HCT116 (cell line): ENCODE measurements around the gene IMPA2. TPM values are rescaled to one million over a fixed set of nuclear protein-coding genes. Genes with fewer than 3 reads are reported as not detected.
"Not testable (repeated sequence)": the region's sequence is repeated elsewhere in the genome, so short reads cannot be mapped to it uniquely, and the experiment has no call there.

Experiments
- ATAC-seq: fragments of 200-7000 bp; cut with Tn5 transposase; 2 replicates; pipeline ENCODE4 v1.9.1; 2020; ENCODE audit warnings: mild to moderate bottlenecking, moderate library complexity
- BruUV-seq: library from RNA; stranded (reverse); fragments of 400-500 nt; replicated peaks from 2 replicates; lab custom pipeline; 2021; lab: Mats Ljungman, UMichigan
- CTCF ChIA-PET: fragments of 300-600 bp; sonication (Branson Sonifier 250); formaldehyde crosslinking; loops from one replicate; lab custom pipeline; 2021; ENCODE audit warnings: antibody characterized with exemption; lab: Charles Lee
- POLR2A ChIA-PET: fragments of 300-600, 350-600 bp; sonication (Branson Sonifier 250); formaldehyde crosslinking; loops from one replicate; lab custom pipeline; 2021; ENCODE audit warnings: antibody characterized with exemption; lab: Charles Lee
- RAD21 ChIA-PET, 2 experiments: fragments of 300-600 bp; sonication (Branson Sonifier 250); formaldehyde crosslinking; loops; one replicate each; lab custom pipeline; 2023; ENCODE audit warnings: low total read pairs in 2 of 2; ENCODE audit not compliant: uncharacterized antibody in 2 of 2, unreplicated experiment in 2 of 2, low non-redundant PET in 1 of 2; lab: Charles Lee
- DNase-seq: peaks from one replicate; pipeline ENCODE4 v3.0.0-alpha.2; 2010; ENCODE audit warnings: low read depth, low spot score
- H2AFZ ChIP-seq: fragments of 200-600 bp; shearing (Covaris generic), sonication (generic); 2 replicates; pipeline ENCODE4 v1.6.1; 2017; ENCODE audit warnings: low read depth, mixed run types, mixed read lengths, antibody characterized with exemption, low read length; ENCODE audit not compliant: poor library complexity, severe bottlenecking
- H3K27ac ChIP-seq: 2 replicates; pipeline ENCODE4 v1.5.1; 2012; ENCODE audit warnings: low read depth, low read length
- H3K27me3 ChIP-seq: fragments of 200-600 bp; sonication (generic); 2 replicates; pipeline ENCODE4 v1.6.1; 2016; ENCODE audit warnings: mixed run types, low read length, mixed read lengths; ENCODE audit not compliant: insufficient read depth
- H3K36me3 ChIP-seq, 2 experiments: fragments of 200-500 bp in 1 of 2; fragments of 200-600 bp in 1 of 2; sonication (Bioruptor generic) in 1 of 2; sonication (generic) in 1 of 2; 2 replicates each; pipeline versions ENCODE4 v1.5.1 to v1.6.1; 2014 to 2016; ENCODE audit warnings: low read length in 2 of 2, inconsistent platforms in 1 of 2, mixed read lengths in 1 of 2, mixed run types in 1 of 2; ENCODE audit not compliant: insufficient read depth in 2 of 2, control insufficient read depth in 1 of 2
- H3K4me1 ChIP-seq, 2 experiments: fragments of 200-600 bp in 1 of 2; sonication (generic) in 1 of 2; 2 replicates each; pipeline versions ENCODE4 v1.5.1 to v1.6.1; 2012 to 2017; ENCODE audit warnings: low read length in 2 of 2, inconsistent platforms in 1 of 2, mild to moderate bottlenecking in 1 of 2, mixed read lengths in 1 of 2, mixed run types in 1 of 2, moderate library complexity in 1 of 2; ENCODE audit not compliant: insufficient read depth in 2 of 2, control insufficient read depth in 1 of 2
- H3K4me2 ChIP-seq: fragments of 200-600 bp; sonication (generic); 2 replicates; pipeline ENCODE4 v1.6.1; 2017; ENCODE audit warnings: mixed run types, low read length, mixed read lengths
- H3K4me3 ChIP-seq, 2 experiments: fragments of 200-600 bp in 1 of 2; sonication (generic) in 1 of 2; replicated peaks in 1 of 2; 2 replicates each; pipeline ENCODE4 v1.5.1; 2011 to 2016; ENCODE audit warnings: low read length in 2 of 2, control low read depth in 1 of 2, low read depth in 1 of 2, mild to moderate bottlenecking in 1 of 2, mixed read lengths in 1 of 2, mixed run types in 1 of 2
- H3K79me2 ChIP-seq: fragments of 200-600 bp; sonication (generic); 2 replicates; pipeline ENCODE4 v1.6.1; 2017; ENCODE audit warnings: mild to moderate bottlenecking, mixed run types, low read length, moderate library complexity, mixed read lengths; ENCODE audit not compliant: insufficient read depth
- H3K9ac ChIP-seq: fragments of 200-600 bp; sonication (generic); 2 replicates; pipeline ENCODE4 v1.6.1; 2016; ENCODE audit warnings: low read length, mixed read lengths
- H3K9me2 ChIP-seq: fragments of 200-600 bp; sonication (generic), shearing (Covaris generic); 2 replicates; pipeline ENCODE4 v1.6.1; 2017; ENCODE audit warnings: mixed run types, mild to moderate bottlenecking, moderate library complexity; ENCODE audit not compliant: insufficient read depth
- H3K9me3 ChIP-seq, 2 experiments: fragments of 200-500 bp in 1 of 2; fragments of 200-600 bp in 1 of 2; sonication (Bioruptor generic) in 1 of 2; sonication (generic) in 1 of 2; 2 replicates each; pipeline ENCODE4 v1.6.1; 2014 to 2017; ENCODE audit warnings: low read length in 2 of 2, mixed read lengths in 2 of 2, inconsistent platforms in 1 of 2, low read depth in 1 of 2, mild to moderate bottlenecking in 1 of 2, mixed run types in 1 of 2, moderate library complexity in 1 of 2; ENCODE audit not compliant: control insufficient read depth in 1 of 2, insufficient read depth in 1 of 2
- H4K20me1 ChIP-seq: fragments of 200-600 bp; sonication (generic), shearing (Covaris generic); 2 replicates; pipeline ENCODE4 v1.6.1; 2017; ENCODE audit warnings: mixed run types, mild to moderate bottlenecking, moderate library complexity; ENCODE audit not compliant: insufficient read depth
- CEBPB ChIP-seq: IDR thresholded peaks from 2 replicates; pipeline ENCODE4 v1.6.1; 2012; ENCODE audit warnings: low read depth
- ELF1 ChIP-seq: IDR thresholded peaks from 2 replicates; pipeline ENCODE4 v1.6.1; 2012; ENCODE audit warnings: low read depth, borderline replicate concordance
- POLR2AphosphoS5 ChIP-seq: IDR thresholded peaks from 2 replicates; pipeline ENCODE4 v1.6.1; 2011; ENCODE audit warnings: mild to moderate bottlenecking, low read depth, low read length, moderate library complexity
- ZNF274 ChIP-seq: fragments of 200-500 bp; sonication (Bioruptor generic); IDR thresholded peaks from 2 replicates; pipeline ENCODE4 v1.6.1; 2014; ENCODE audit warnings: mild to moderate bottlenecking, low read depth, low read length, inconsistent platforms
- intact Hi-C: fragments of 100-400 bp; cut with micrococcal nuclease; formaldehyde crosslinking; loops from 2 replicates; pipeline ENCODE4 v1.10.0; 2022
- total RNA-seq: library from RNA; stranded (reverse); gene quantifications from one replicate; pipeline ENCODE4 v1.2.1, GENCODE V29; 2021; ENCODE audit not compliant: unreplicated experiment
- TF ChIP-seq, protein P1 (sequence below): IDR thresholded peaks from 2 replicates; pipeline ENCODE4 v1.6.1; 2012; ENCODE audit warnings: low read depth

Gene IMPA2
- total RNA-seq, 1 experiment from 2014 or later = 32.5 TPM

- TF ChIP-seq, protein P1, sequence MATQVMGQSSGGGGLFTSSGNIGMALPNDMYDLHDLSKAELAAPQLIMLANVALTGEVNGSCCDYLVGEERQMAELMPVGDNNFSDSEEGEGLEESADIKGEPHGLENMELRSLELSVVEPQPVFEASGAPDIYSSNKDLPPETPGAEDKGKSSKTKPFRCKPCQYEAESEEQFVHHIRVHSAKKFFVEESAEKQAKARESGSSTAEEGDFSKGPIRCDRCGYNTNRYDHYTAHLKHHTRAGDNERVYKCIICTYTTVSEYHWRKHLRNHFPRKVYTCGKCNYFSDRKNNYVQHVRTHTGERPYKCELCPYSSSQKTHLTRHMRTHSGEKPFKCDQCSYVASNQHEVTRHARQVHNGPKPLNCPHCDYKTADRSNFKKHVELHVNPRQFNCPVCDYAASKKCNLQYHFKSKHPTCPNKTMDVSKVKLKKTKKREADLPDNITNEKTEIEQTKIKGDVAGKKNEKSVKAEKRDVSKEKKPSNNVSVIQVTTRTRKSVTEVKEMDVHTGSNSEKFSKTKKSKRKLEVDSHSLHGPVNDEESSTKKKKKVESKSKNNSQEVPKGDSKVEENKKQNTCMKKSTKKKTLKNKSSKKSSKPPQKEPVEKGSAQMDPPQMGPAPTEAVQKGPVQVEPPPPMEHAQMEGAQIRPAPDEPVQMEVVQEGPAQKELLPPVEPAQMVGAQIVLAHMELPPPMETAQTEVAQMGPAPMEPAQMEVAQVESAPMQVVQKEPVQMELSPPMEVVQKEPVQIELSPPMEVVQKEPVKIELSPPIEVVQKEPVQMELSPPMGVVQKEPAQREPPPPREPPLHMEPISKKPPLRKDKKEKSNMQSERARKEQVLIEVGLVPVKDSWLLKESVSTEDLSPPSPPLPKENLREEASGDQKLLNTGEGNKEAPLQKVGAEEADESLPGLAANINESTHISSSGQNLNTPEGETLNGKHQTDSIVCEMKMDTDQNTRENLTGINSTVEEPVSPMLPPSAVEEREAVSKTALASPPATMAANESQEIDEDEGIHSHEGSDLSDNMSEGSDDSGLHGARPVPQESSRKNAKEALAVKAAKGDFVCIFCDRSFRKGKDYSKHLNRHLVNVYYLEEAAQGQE = no peak
- TF ChIP-seq CEBPB (no peak), ELF1 (no peak), ZNF274 (no peak), POLR2AphosphoS5 (no peak)
Observed at GRCh38 chr18:11969904-11970835, 11.1 kb upstream of the IMPA2 start (continued).

GRCh38 chr18:11970836-11971226, 10.5 kb upstream of the IMPA2 start:
- H3K4me1 ChIP-seq, H3K27ac ChIP-seq, BruUV-seq, DNase-seq, intact Hi-C loops, H3K9me3 ChIP-seq, H3K36me3 ChIP-seq, H3K9ac ChIP-seq, POLR2A ChIA-PET, H2AFZ ChIP-seq, H3K4me2 ChIP-seq, CTCF ChIA-PET, RAD21 ChIA-PET, H3K4me3 ChIP-seq, ATAC-seq, H4K20me1 ChIP-seq, H3K9me2 ChIP-seq, H3K79me2 ChIP-seq, H3K27me3 ChIP-seq: not testable (repeated sequence)
